Pancreas (tissue), 10 donors: ENCODE results near the gene TRIOBP. TPM values are rescaled to one million over a fixed set of nuclear protein-coding genes. Genes with fewer than 3 reads are reported as not detected.

Experiments used
- ATAC-seq, 4 donors: fragments of 200-7000 bp; cut with Tn5 transposase; one replicate each; pipeline versions ENCODE4 v1.8.0 to v1.9.1; 2020; ENCODE audit warnings: mild to moderate bottlenecking in 4 of 4, moderate library complexity in 4 of 4
- DNase-seq, 6 donors: peaks; one replicate each; pipeline ENCODE4 v3.0.0-alpha.2; 2020
- FAIRE-seq: peaks from 2 replicates; lab custom pipeline; 2012; peaks lifted over from hg19 to GRCh38; lab: Jason Lieb, UNC
- H3K27ac ChIP-seq, 4 donors: fragments of 200-600 bp; sonication (generic); 1 replicate in 3 of 4; 2 replicates in 1 of 4; pipeline versions ENCODE4 v1.5.0 to v1.8.0; 2020
- H3K27me3 ChIP-seq, 4 donors: fragments of 200-600 bp; one replicate each; pipeline ENCODE4 v1.8.0; 2021
- H3K36me3 ChIP-seq, 3 donors: fragments of 200-600 bp; sonication (generic) in 1 of 3; one replicate each; pipeline versions ENCODE4 v1.5.0 to v1.8.0; 2020 to 2021
- H3K4me1 ChIP-seq, 3 donors: fragments of 200-600 bp; one replicate each; pipeline ENCODE4 v1.8.0; 2021
- H3K4me3 ChIP-seq, 4 donors: fragments of 200-600 bp; sonication (generic) in 2 of 4; one replicate each; pipeline versions ENCODE4 v1.5.0 to v1.8.0; 2020 to 2021
- H3K9me3 ChIP-seq, 4 donors: fragments of 200-600 bp; one replicate each; pipeline ENCODE4 v1.8.0; 2021
- WGBS, 2 donors: extraction: QIAGEN DNeasy Blood & Tissue Kit; methylation state at CpG; one replicate each; pipeline ENCODE4 v1.1.7; 2013; 5-methylcytosine and 5-hydroxymethylcytosine counted together
- intact Hi-C, 3 donors: fragments of 100-400 bp; cut with DNase I; formaldehyde crosslinking; loops; one replicate each; pipeline versions ENCODE4 v1.11.1 to v1.14.2; 2022
- polyA plus RNA-seq, 2 donors: library from polyadenylated mRNA; stranded (reverse); fragments of 200-250 nt; gene quantifications; one replicate each; pipeline ENCODE4 v1.2.3, GENCODE V29; 2013
- total RNA-seq, 6 donors: library from RNA; stranded (reverse); fragmentation: NEBNext Ultra II Directional in 4 of 6; extraction: Animal tissue kit (Norgen Biotek cat#: 25700) in 4 of 6; gene quantifications; one replicate each; pipeline versions ENCODE4 v1.2.1 to v1.2.4, GENCODE V29; 2021 to 2023
- TF ChIP-seq, protein P1 (sequence below), 4 donors: fragments of 200-600 bp; sonication (generic) in 3 of 4; IDR thresholded peaks; one replicate each; pipeline versions ENCODE4 v1.5.0 to v1.8.0; 2021; ENCODE audit warnings: antibody characterized with exemption in 4 of 4
- donor health status: healthy with polysubstance abuse.
- donor health status: DM: no; HTN: no; CAD: no; lungs with moderate emphysema.
- donor health status: DM: no; HTN: no; CAD: no.
- donor health status: control.
- donor health status: control.
- donor health status: Bipolar disorder and iron deficiency.
- donor health status: DM: yes; HTN: yes; CAD: no.
- donor health status: DM: no; HTN: no; CAD: no.
- donor health status: DM: no; HTN: no; CAD: no.
- donor health status: DM: yes; HTN: yes; CAD: no.

TRIOBP gene
- total and polyA plus RNA-seq, 8 donors: 17.4 to 36.6 (median 24.1) TPM

- Histone ChIP-seq H3K27me3 (no peaks in the 10 kb centered on the region), H3K36me3 (no peaks in the 10 kb centered on the region), H3K4me1 (no peaks in the 10 kb centered on the region), H3K27ac (no peak overlapping the region), H3K4me3 (no peak overlapping the region), H3K9me3 (no peaks in the 10 kb centered on the region)
- WGBS, 2 donors: 90 to 91% methylated on average over 24 to 25 of the region's 25 CpGs
- FAIRE-seq: no peak
- TF ChIP-seq, protein P1, sequence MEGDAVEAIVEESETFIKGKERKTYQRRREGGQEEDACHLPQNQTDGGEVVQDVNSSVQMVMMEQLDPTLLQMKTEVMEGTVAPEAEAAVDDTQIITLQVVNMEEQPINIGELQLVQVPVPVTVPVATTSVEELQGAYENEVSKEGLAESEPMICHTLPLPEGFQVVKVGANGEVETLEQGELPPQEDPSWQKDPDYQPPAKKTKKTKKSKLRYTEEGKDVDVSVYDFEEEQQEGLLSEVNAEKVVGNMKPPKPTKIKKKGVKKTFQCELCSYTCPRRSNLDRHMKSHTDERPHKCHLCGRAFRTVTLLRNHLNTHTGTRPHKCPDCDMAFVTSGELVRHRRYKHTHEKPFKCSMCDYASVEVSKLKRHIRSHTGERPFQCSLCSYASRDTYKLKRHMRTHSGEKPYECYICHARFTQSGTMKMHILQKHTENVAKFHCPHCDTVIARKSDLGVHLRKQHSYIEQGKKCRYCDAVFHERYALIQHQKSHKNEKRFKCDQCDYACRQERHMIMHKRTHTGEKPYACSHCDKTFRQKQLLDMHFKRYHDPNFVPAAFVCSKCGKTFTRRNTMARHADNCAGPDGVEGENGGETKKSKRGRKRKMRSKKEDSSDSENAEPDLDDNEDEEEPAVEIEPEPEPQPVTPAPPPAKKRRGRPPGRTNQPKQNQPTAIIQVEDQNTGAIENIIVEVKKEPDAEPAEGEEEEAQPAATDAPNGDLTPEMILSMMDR (IDR thresholded peaks at IDR 0.05): no peak
- intact Hi-C loops: no loop called here
- no peak for DNase-seq
- ATAC-seq: peak in 2 of 4 donors; percentile 65 to 66
Observed at GRCh38 chr22:37708580-37709444, 12.0 kb downstream of the TRIOBP start.

- Histone ChIP-seq H3K9me3 (no peaks in the 10 kb centered on the region), H3K36me3 (no peaks in the 10 kb centered on the region), H3K27me3 (no peaks in the 10 kb centered on the region), H3K4me1 (no peaks in the 10 kb centered on the region), H3K27ac (no peak overlapping the region), H3K4me3 (no peak overlapping the region)
- DNase-seq (no peak), ATAC-seq (no peak), FAIRE-seq (no peak)
- intact Hi-C loops: no loop called here
- 93 to 95% methylated on average over 14 to 15 of the region's 15 CpGs for WGBS, 2 donors
- TF ChIP-seq, protein P1 (IDR thresholded peaks at IDR 0.05): no peak
Observed at GRCh38 chr22:37709445-37709765, 12.6 kb downstream of the TRIOBP start.

GRCh38 chr22:37710675-37711074, 13.8 kb downstream of the TRIOBP start:
- DNase-seq: no peak
- Histone ChIP-seq H3K36me3 (no peaks in the 10 kb centered on the region), H3K4me1 (no peaks in the 10 kb centered on the region), H3K27ac (no peak overlapping the region), H3K27me3 (no peaks in the 10 kb centered on the region), H3K4me3 (no peak overlapping the region), H3K9me3 (no peaks in the 10 kb centered on the region)
- intact Hi-C loops: no loop called here
- no peak for FAIRE-seq
- WGBS, 2 donors: 86 to 88% methylated on average over 3 of the region's 3 CpGs
- TF ChIP-seq, protein P1 (IDR thresholded peaks at IDR 0.05): no peak
- no peak for ATAC-seq

- intact Hi-C loops: no loop called here
- no peaks in the 10 kb centered on the region for H3K27me3 ChIP-seq
Observed at GRCh38 chr22:37711490-37711889, 14.6 kb downstream of the TRIOBP start.

More at GRCh38 chr22:37711490-37711889, 14.6 kb downstream of the TRIOBP start:
- ATAC-seq: no peak
- no peaks in the 10 kb centered on the region for H3K9me3 ChIP-seq
- no peak for DNase-seq
- H3K4me3 ChIP-seq: no peak overlapping the region
- no peaks in the 10 kb centered on the region for H3K36me3 ChIP-seq
- no peak for FAIRE-seq
- TF ChIP-seq, protein P1 (IDR thresholded peaks at IDR 0.05): no peak
- WGBS, 2 donors: 86 to 93% methylated on average over 10 of the region's 10 CpGs
- no peak overlapping the region for H3K27ac ChIP-seq
- H3K4me1 ChIP-seq: no peaks in the 10 kb centered on the region
